ENCODE measurements around the gene BIN1. TPM values are rescaled to one million over a fixed set of nuclear protein-coding genes. Genes with fewer than 3 reads are reported as not detected.
"Not testable (repeated sequence)": the region's sequence is repeated elsewhere in the genome, so short reads cannot be mapped to it uniquely, and the experiment has no call there.

BIN1 gene
- total and polyA plus RNA-seq, 8 donors = 13.3 to 21.3 (median 16.2) TPM

DNA sequence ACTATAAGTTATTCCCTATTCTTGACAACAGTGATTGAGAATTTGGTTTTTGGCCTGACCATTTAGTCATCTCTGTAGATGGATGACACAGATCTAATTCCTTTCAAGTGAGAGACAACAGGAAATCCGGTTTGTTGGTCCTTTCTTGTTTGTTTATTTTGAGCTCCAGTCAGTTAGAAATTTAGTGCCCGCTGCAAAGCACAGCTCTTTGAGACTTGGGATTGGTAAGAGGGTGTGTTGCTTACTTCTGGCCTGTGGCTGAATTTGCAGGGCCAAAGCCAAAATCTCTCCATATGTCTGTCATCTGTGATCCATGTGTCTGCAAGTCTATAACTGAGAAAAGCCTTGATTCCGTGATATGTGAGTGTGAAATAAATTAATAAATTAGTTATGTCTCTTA lies 74.3 kb downstream of the BIN1 start:
- WGBS, 2 donors = 76 to 82% methylated on average over 3 of the region's 3 CpGs
- H3K27ac ChIP-seq = no peak overlapping the region
- ATAC-seq = no peak
- no peak for DNase-seq
- TF ChIP-seq, protein P1, sequence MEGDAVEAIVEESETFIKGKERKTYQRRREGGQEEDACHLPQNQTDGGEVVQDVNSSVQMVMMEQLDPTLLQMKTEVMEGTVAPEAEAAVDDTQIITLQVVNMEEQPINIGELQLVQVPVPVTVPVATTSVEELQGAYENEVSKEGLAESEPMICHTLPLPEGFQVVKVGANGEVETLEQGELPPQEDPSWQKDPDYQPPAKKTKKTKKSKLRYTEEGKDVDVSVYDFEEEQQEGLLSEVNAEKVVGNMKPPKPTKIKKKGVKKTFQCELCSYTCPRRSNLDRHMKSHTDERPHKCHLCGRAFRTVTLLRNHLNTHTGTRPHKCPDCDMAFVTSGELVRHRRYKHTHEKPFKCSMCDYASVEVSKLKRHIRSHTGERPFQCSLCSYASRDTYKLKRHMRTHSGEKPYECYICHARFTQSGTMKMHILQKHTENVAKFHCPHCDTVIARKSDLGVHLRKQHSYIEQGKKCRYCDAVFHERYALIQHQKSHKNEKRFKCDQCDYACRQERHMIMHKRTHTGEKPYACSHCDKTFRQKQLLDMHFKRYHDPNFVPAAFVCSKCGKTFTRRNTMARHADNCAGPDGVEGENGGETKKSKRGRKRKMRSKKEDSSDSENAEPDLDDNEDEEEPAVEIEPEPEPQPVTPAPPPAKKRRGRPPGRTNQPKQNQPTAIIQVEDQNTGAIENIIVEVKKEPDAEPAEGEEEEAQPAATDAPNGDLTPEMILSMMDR (IDR thresholded peaks at IDR 0.05) = no peak
- H3K36me3 ChIP-seq = no peaks in the 10 kb centered on the region
- H3K27me3 ChIP-seq = peaks cover 0 to 11% (median 0%) of the 10 kb centered on the region in 4 donors
- no peak for FAIRE-seq
- intact Hi-C loops (cut with DNase I) = no loop called here
- no peak overlapping the region for H3K4me3 ChIP-seq
- no peaks in the 10 kb centered on the region for H3K4me1 ChIP-seq
- H3K9me3 ChIP-seq = no peaks in the 10 kb centered on the region

DNA sequence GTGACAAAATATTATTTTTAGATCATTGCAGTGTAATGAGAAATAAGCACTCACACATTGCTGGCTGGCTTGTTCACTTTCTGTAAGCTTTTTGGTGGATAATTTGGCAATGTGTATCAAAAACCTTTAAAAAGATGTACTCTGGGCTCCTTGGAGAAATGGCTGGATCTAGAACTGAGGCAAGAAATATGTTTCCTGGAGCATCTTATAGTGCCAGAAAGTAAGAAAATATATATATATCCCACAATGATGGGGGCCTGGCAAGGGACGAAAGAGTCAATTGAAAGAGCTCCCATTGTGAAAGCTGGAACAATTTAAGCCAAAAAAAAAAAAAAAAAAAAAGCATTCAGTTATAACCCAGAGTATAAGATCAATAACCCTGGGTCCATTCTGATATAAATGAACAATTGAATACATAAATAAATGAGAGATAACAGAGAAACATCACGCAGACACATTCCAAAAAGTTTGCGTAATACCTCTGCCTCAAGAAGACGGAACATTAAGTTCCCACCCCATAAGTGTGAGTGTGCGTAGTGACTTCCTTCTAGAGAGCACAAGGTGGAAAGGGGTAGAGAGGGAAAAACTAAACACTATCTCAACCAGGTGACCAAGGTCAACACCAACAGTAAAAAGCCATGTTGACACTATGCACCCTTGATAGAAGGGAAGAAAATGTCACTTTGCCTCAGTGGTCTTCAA lies 77.5 kb downstream of the BIN1 start:
- H3K4me3 ChIP-seq = no peak overlapping the region
- ATAC-seq (no peak), FAIRE-seq (no peak), DNase-seq (no peak)
- H3K4me1 ChIP-seq = peaks cover 0 to 5% (median 0%) of the 10 kb centered on the region in 3 donors
- TF ChIP-seq, protein P1 (IDR thresholded peaks at IDR 0.05) = no peak
- intact Hi-C loops (cut with DNase I) = no loop called here
- H3K27me3 ChIP-seq = peaks cover 0 to 11% (median 0%) of the 10 kb centered on the region in 4 donors
- H3K36me3 ChIP-seq = no peaks in the 10 kb centered on the region
- no peaks in the 10 kb centered on the region for H3K9me3 ChIP-seq
- no peak overlapping the region for H3K27ac ChIP-seq
- 68 to 70% methylated on average over 5 of the region's 5 CpGs for WGBS, 2 donors

DNA sequence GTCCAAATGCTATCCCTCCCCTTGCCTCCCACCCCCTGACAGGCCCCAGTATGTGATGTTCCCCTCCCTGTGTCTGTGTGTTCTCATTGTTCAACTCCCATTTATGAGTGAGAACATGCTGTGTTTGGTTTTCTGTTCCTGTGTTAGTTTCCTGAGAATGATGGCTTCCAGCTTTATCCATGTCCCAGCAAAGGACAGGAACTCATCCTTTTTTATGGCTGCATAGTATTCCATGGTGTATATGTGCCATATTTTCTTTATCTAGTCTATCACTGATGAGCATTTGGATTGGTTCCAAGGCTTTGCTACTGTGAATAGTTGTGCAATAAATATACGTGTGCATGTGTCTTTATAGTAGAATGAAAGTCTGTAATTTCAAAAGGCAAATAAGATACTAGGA lies 78.2 kb downstream of the BIN1 start:
- H3K27me3 ChIP-seq = peaks cover 0 to 11% (median 0%) of the 10 kb centered on the region in 4 donors
- WGBS, 2 donors = 29 to 31% methylated on average over 1 of the region's 1 CpG
- DNase-seq; H3K4me3 ChIP-seq; ATAC-seq; intact Hi-C loops (cut with DNase I); H3K4me1 ChIP-seq; H3K9me3 ChIP-seq; H3K27ac ChIP-seq; H3K36me3 ChIP-seq; FAIRE-seq: not testable (repeated sequence)

DNA sequence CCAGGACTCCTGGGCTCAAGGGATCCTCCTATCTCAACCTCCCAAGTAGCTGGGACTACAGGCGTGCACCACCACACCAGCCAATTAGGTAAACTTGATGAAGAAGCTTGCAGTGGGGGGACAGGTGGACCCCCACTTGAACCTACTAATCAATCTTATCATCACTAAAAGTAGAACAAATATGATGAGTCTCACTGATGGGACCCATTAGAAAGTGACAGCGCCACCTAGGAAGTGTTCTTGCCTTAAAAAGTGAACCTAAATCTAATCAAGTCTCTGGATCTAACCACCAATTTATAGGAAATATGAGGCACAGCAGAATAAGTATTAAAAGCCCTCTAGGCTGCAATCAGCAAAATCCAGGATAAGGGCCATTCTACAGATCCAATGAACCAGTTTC lies 79.2 kb downstream of the BIN1 start:
- DNase-seq (no peak), FAIRE-seq (no peak), ATAC-seq (no peak)
- H3K9me3 ChIP-seq = no peaks in the 10 kb centered on the region
- H3K27me3 ChIP-seq = peaks cover 0 to 11% (median 0%) of the 10 kb centered on the region in 4 donors
- TF ChIP-seq, protein P1 (IDR thresholded peaks at IDR 0.05) = no peak
- H3K27ac ChIP-seq = no peak overlapping the region
- H3K4me1 ChIP-seq = peaks cover 0 to 5% (median 0%) of the 10 kb centered on the region in 3 donors
- intact Hi-C loops (cut with DNase I) = no loop called here
- H3K36me3 ChIP-seq = no peaks in the 10 kb centered on the region
- WGBS, 2 donors = 84 to 86% methylated on average over 2 of the region's 2 CpGs
- no peak overlapping the region for H3K4me3 ChIP-seq

DNA sequence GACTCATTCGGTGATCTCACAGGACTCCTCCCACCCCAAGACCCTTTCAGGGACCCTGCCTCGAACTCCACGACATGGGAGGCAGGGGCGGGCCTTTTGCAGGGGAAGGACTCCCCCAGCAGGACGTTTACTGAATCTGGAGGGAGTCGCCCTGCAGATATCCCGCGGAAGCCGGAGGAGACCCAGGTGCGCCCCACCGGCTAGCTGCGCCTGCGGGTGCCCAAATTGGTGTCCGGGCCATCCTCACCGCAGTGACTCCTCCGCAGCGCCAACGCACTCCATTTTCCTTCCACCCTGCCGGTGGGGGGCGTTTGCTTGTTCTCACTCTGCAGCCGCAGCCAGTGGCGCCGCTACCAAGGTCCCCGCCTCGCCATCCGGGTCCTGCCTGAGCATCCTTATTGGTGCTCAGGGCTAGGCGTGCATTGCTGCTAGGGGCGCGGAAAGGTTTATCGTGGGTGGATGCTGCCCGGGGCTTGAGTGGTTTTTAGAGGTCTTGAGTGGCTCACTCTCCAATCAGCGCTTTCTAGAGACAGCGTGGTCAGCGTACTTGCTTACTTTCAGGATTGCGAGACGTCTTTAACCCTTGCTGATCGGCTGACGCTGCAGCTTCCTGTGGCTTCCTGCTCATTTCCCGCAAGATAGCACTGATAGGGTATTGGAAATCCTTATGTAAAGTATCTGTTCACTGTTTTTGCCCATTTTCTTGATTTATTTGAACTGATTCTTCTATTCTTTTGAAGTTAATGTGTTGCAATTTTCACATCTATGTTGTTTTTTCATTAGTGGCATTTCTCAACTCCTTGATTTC lies 81.4 kb downstream of the BIN1 start:
- Histone ChIP-seq H3K36me3 (no peaks in the 10 kb centered on the region), H3K9me3 (no peaks in the 10 kb centered on the region), H3K4me3 (peak overlapping the region in 2 of 4 donors; percentile 23 to 39), H3K4me1 (peaks cover 0 to 5% (median 0%) of the 10 kb centered on the region in 3 donors), H3K27me3 (peaks cover 0 to 11% (median 0%) of the 10 kb centered on the region in 4 donors), H3K27ac (peak overlapping the region in 1 of 4 donors; percentile 4)
- ATAC-seq (peak; percentile 76 to 94 (median 92)), DNase-seq (peak in 5 of 6 donors; percentile 54 to 82 (median 60)), FAIRE-seq (no peak)
- intact Hi-C loops (cut with DNase I) = no loop called here
- 1 to 3% methylated on average over 39 of the region's 39 CpGs for WGBS, 2 donors
- TF ChIP-seq, protein P1 (IDR thresholded peaks at IDR 0.05) = peak in 1 of 4 donors; percentile 5
